ENCODE measurements around the gene CLN6. TPM values are rescaled to one million over a fixed set of nuclear protein-coding genes. Genes with fewer than 3 reads are reported as not detected.

CLN6 gene
- total RNA-seq, 1 donor from 2014 or later, result 73.3 TPM

DNA sequence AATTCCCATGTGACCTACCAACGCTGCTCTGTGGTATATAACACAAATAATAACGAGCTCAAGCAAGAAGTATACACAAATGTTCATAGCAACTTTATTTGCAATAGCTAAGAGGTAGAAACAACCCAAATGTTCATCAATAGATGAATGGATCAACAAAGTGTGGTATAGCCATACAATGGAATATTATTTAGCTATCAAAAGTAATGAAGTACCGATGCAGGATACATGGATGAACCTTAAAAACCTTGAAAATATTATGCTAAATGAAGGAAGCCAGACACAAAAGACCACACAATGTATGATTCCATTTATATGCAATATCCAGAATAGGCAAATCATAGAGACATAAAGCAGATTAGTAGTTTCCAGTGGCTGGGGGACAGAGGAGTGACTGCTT is 32.5 kb upstream of the CLN6 start:
- DNase-seq (ENCODE audit: low read depth, low spot score), result no peak
- Mint-ChIP-seq H3K4me1 (no peaks in the 10 kb centered on the region), H3K27me3 (ENCODE audit: low read depth) (peaks cover 25% of the 10 kb centered on the region), H3K36me3 (ENCODE audit: low read depth) (no peaks in the 10 kb centered on the region), H3K4me3 (no peak overlapping the region), H3K9me3 (no peaks in the 10 kb centered on the region), H3K27ac (ENCODE audit: unreplicated experiment) (no peak overlapping the region)
- TF ChIP-seq, protein P1, sequence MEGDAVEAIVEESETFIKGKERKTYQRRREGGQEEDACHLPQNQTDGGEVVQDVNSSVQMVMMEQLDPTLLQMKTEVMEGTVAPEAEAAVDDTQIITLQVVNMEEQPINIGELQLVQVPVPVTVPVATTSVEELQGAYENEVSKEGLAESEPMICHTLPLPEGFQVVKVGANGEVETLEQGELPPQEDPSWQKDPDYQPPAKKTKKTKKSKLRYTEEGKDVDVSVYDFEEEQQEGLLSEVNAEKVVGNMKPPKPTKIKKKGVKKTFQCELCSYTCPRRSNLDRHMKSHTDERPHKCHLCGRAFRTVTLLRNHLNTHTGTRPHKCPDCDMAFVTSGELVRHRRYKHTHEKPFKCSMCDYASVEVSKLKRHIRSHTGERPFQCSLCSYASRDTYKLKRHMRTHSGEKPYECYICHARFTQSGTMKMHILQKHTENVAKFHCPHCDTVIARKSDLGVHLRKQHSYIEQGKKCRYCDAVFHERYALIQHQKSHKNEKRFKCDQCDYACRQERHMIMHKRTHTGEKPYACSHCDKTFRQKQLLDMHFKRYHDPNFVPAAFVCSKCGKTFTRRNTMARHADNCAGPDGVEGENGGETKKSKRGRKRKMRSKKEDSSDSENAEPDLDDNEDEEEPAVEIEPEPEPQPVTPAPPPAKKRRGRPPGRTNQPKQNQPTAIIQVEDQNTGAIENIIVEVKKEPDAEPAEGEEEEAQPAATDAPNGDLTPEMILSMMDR (conservative IDR thresholded peaks at IDR 0.05), result no peak

DNA sequence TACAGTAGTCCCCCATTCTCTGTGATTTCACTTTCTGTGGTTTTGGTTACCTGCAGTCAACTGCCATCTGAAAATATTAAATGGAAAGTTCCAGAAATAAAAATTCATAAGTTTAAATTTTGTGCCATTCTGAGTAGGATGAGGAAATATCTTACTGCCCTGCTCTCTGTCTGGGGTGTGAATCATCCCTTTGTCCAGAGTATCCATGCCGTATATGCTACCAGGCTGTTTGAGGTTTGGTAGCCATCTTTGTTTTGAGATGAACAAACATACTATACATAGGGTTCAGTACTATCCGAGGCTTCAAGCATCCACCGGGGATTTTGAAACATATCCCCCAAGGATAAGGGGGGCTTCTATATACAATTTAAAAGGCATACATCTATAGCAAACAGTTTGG is 31.7 kb upstream of the CLN6 start:
- TF ChIP-seq, protein P1 (conservative IDR thresholded peaks at IDR 0.05), result no peak
- Mint-ChIP-seq H3K9me3 (no peaks in the 10 kb centered on the region), H3K27ac (ENCODE audit: unreplicated experiment) (no peak overlapping the region), H3K4me1 (peaks cover 4% of the 10 kb centered on the region), H3K27me3 (ENCODE audit: low read depth) (peaks cover 27% of the 10 kb centered on the region), H3K36me3 (ENCODE audit: low read depth) (no peaks in the 10 kb centered on the region), H3K4me3 (peak overlapping the region; percentile 17)
- DNase-seq (ENCODE audit: low read depth, low spot score), result no peak

DNA sequence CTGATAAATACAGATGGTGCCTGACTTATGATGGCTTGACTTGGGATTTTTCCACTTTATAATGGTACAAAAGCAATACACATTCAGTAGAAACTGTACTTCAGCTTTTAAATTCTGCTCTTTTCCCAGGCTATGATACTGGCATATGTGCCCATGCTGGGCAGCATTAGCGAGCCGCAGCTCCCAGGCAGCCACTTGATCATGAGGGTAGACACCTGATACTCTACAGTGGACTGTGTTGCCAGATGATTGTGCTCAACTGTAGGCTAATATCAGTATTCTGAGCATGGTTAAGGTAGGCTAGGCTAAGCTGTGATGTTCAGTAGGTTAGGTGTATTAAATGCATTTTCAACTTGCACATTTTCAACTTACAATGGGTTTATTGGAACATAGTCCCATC is 30.4 kb upstream of the CLN6 start:
- DNase-seq (ENCODE audit: low read depth, low spot score), result no peak
- Mint-ChIP-seq H3K27me3 (ENCODE audit: low read depth) (peaks cover 25% of the 10 kb centered on the region), H3K9me3 (no peaks in the 10 kb centered on the region), H3K4me1 (peaks cover 4% of the 10 kb centered on the region), H3K4me3 (no peak overlapping the region), H3K27ac (ENCODE audit: unreplicated experiment) (no peak overlapping the region), H3K36me3 (ENCODE audit: low read depth) (no peaks in the 10 kb centered on the region)
- TF ChIP-seq, protein P1 (conservative IDR thresholded peaks at IDR 0.05), result no peak

DNA sequence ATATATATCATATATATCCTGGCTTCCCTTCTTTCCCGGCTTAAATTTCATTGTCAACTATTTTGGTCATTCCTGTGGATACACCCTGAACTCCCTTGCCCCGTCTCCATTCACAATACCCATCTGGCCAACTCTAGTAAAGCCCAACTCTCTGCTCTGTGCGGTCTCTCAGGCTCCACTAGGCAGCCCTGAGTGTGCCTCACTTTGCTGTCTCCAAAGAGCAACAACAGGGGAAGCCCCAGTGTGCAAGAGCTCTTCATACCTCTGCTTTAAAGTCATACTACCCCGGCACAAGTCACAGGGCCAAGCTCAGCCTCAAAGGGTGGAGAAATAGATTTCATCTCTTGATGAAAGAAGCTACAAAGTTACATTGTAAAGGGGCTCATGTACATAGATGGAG is 29.2 kb upstream of the CLN6 start:
- Mint-ChIP-seq H3K36me3 (ENCODE audit: low read depth) (no peaks in the 10 kb centered on the region), H3K27ac (ENCODE audit: unreplicated experiment) (no peak overlapping the region), H3K4me3 (no peak overlapping the region), H3K9me3 (no peaks in the 10 kb centered on the region), H3K27me3 (ENCODE audit: low read depth) (peaks cover 13% of the 10 kb centered on the region), H3K4me1 (peaks cover 4% of the 10 kb centered on the region)
- no peak for DNase-seq (ENCODE audit: low read depth, low spot score)
- TF ChIP-seq, protein P1 (conservative IDR thresholded peaks at IDR 0.05), result no peak

DNA sequence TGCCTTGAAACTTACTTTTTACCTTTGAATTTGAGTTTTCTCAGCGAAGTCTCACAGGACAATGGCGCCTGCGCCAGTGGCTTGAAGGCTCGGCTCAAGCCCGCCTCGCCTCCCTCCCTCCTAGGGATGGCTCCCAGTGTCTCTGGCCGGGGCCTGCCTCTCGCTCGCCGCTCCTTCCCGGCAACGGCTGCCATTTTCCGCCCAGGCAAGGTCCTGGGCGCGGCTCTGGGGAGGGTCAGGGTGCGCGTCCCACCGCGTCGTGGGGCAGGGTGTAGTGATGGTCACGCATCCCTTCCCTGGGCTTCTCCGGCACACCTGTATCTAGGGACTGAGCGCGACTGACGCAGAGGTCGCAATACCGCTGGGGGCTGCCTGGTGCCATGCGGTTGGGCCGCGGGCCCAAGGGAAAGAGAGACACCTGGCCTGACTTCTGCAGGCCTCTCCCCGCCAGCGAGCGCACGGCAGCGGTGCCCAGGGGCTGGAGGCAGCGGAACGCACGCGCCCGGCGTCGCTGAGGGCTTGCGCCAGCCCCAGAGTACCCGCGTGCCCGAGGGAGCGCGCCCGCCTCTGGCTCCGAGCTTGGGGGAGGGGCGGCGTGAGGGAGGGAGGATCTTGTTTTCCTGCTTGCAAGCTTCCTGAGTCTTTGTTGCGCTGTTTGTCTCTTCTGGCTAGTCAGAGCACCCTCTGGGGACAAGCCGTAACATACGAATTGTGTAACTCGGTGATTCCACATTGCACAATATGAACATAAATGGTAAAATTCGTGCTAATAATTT is 27.3 kb upstream of the CLN6 start:
- TF ChIP-seq, protein P1 (conservative IDR thresholded peaks at IDR 0.05), result no peak
- peak; percentile 89 for DNase-seq (ENCODE audit: low read depth, low spot score)
- H3K27ac Mint-ChIP-seq (ENCODE audit: unreplicated experiment), result peak overlapping the region; percentile 94
- no peaks in the 10 kb centered on the region for H3K9me3 Mint-ChIP-seq
- H3K4me1 Mint-ChIP-seq, result peaks cover 9% of the 10 kb centered on the region
- peaks cover 6% of the 10 kb centered on the region for H3K27me3 Mint-ChIP-seq (ENCODE audit: low read depth)
- H3K4me3 Mint-ChIP-seq, result peak overlapping the region; percentile 88
- H3K36me3 Mint-ChIP-seq (ENCODE audit: low read depth), result no peaks in the 10 kb centered on the region
